Mesenchymal stem cell (in vitro differentiated cells and primary cell): ENCODE results near the gene MVB12A.

Experiments
- DNase-seq: peaks from one replicate; pipeline ENCODE4 v3.0.0-alpha.2; 2013
- H2AFZ ChIP-seq: one replicate; pipeline ENCODE4 v1.6.1; 2013; ENCODE audit warnings: low read depth, mild to moderate bottlenecking, control low read depth, inconsistent platforms, low read length, moderate library complexity
- H2AK5ac ChIP-seq: 2 replicates; pipeline ENCODE4 v1.6.1; 2013; ENCODE audit warnings: low read length, moderate library complexity, mild to moderate bottlenecking, inconsistent platforms; ENCODE audit not compliant: severe bottlenecking
- H2BK120ac ChIP-seq: one replicate; pipeline ENCODE4 v1.6.1; 2013; ENCODE audit warnings: low read depth, mild to moderate bottlenecking, inconsistent platforms, low read length, moderate library complexity
- H2BK12ac ChIP-seq, 2 experiments: one replicate each; pipeline ENCODE4 v1.6.1; 2013; ENCODE audit warnings: inconsistent platforms in 2 of 2, low read length in 2 of 2, mild to moderate bottlenecking in 2 of 2, moderate library complexity in 2 of 2, control low read depth in 1 of 2
- H2BK15ac ChIP-seq: one replicate; pipeline ENCODE4 v1.6.1; 2013; ENCODE audit warnings: mild to moderate bottlenecking, low read depth, inconsistent platforms; ENCODE audit not compliant: poor library complexity, severe bottlenecking
- H2BK5ac ChIP-seq: 2 replicates; pipeline ENCODE4 v1.6.1; 2013; ENCODE audit warnings: low read depth, mild to moderate bottlenecking, low read length, control low read depth, inconsistent platforms; ENCODE audit not compliant: poor library complexity, severe bottlenecking
- H3K14ac ChIP-seq, 2 experiments: one replicate each; pipeline ENCODE4 v1.6.1; 2013; ENCODE audit warnings: inconsistent platforms in 2 of 2, low read length in 2 of 2, control low read depth in 1 of 2, mild to moderate bottlenecking in 1 of 2, moderate library complexity in 1 of 2
- H3K18ac ChIP-seq, 2 experiments: one replicate each; pipeline ENCODE4 v1.6.1; 2013; ENCODE audit warnings: inconsistent platforms in 2 of 2, low read length in 2 of 2, control low read depth in 1 of 2, low read depth in 1 of 2, mild to moderate bottlenecking in 1 of 2
- H3K23ac ChIP-seq, 2 experiments: one replicate each; pipeline ENCODE4 v1.6.1; 2013; ENCODE audit warnings: inconsistent platforms in 2 of 2, low read length in 2 of 2, mild to moderate bottlenecking in 2 of 2, moderate library complexity in 2 of 2, control low read depth in 1 of 2
- H3K27ac ChIP-seq: 2 replicates; pipeline ENCODE4 v1.5.1; 2013; ENCODE audit warnings: mild to moderate bottlenecking, moderate library complexity, low read length, control low read depth, inconsistent platforms; ENCODE audit not compliant: poor library complexity, severe bottlenecking
- H3K27me3 ChIP-seq, 2 experiments: 2 replicates each; pipeline versions ENCODE4 v1.6.1 to v1.7.0; 2013; ENCODE audit warnings: low read length in 2 of 2, mild to moderate bottlenecking in 2 of 2, moderate library complexity in 2 of 2, control low read depth in 1 of 2, inconsistent platforms in 1 of 2; ENCODE audit not compliant: control insufficient read depth in 1 of 2, insufficient read depth in 1 of 2
- H3K36me3 ChIP-seq, 2 experiments: 2 replicates each; pipeline versions ENCODE4 v1.6.1 to v1.7.0; 2013; ENCODE audit warnings: low read length in 2 of 2, control low read depth in 1 of 2, inconsistent platforms in 1 of 2, low read depth in 1 of 2, mild to moderate bottlenecking in 1 of 2; ENCODE audit not compliant: insufficient read depth in 2 of 2, control insufficient read depth in 1 of 2
- H3K4ac ChIP-seq, 2 experiments: one replicate each; pipeline ENCODE4 v1.6.1; 2013; ENCODE audit warnings: inconsistent platforms in 2 of 2, low read length in 2 of 2, mild to moderate bottlenecking in 2 of 2, moderate library complexity in 2 of 2, control low read depth in 1 of 2, low read depth in 1 of 2
- H3K4me1 ChIP-seq: 2 replicates; pipeline ENCODE4 v1.6.1; 2013; ENCODE audit warnings: low read depth, low read length, control low read depth; ENCODE audit not compliant: control insufficient read depth, insufficient read depth
- H3K4me2 ChIP-seq: 2 replicates; pipeline ENCODE4 v1.6.1; 2013; ENCODE audit warnings: low read length, mild to moderate bottlenecking, inconsistent platforms; ENCODE audit not compliant: poor library complexity, severe bottlenecking
- H3K4me3 ChIP-seq, 2 experiments: 2 replicates each; pipeline versions ENCODE4 v1.5.1 to v1.7.0; 2013; ENCODE audit warnings: low read length in 2 of 2, mild to moderate bottlenecking in 2 of 2, control low read depth in 1 of 2, low read depth in 1 of 2; ENCODE audit not compliant: insufficient read depth in 1 of 2
- H3K79me1 ChIP-seq: replicated peaks from 2 replicates; pipeline ENCODE4 v1.6.1; 2013; ENCODE audit warnings: mild to moderate bottlenecking, control low read depth, low read length, inconsistent platforms; ENCODE audit not compliant: poor library complexity, severe bottlenecking
- H3K9ac ChIP-seq: 2 replicates; pipeline ENCODE4 v1.7.0; 2013; ENCODE audit warnings: mild to moderate bottlenecking, low read length, moderate library complexity
- H3K9me3 ChIP-seq: 2 replicates; pipeline ENCODE4 v1.7.0; 2013; ENCODE audit warnings: mild to moderate bottlenecking, low read length; ENCODE audit not compliant: control insufficient read depth
- H4K8ac ChIP-seq: one replicate; pipeline ENCODE4 v1.6.1; 2013; ENCODE audit warnings: inconsistent platforms, mild to moderate bottlenecking, low read length, moderate library complexity
- H4K91ac ChIP-seq: one replicate; pipeline ENCODE4 v1.6.1; 2013; ENCODE audit warnings: mild to moderate bottlenecking, low read length, inconsistent platforms
- WGBS: methylation state at CpG from one replicate; pipeline ENCODE4 v1.1.7; 2013; ENCODE audit warnings: mixed read lengths; 5-methylcytosine and 5-hydroxymethylcytosine counted together

Gene MVB12A

DNA sequence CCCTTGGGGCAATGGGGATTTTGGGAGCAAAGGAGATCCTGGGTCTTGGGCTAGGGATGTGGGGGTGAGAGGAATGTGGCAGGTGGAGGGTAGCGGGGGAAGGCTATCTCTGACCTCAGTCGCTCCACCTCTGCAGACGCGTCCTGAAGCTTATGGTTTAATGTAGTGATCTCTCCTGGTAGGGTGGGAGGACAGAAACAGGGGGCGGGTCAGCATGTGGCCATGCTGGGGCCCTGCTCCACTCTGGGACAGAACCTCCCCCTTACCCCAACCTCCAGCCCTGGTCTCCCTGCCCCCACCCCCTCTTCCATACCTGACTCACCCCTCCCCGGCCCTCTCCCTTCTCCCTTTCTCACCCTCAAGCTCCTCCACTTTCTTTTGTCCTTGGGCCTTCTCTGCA lies 15.8 kb upstream of the MVB12A start:
- no peak overlapping the region for H3K23ac ChIP-seq
- no peak overlapping the region for H3K4me2 ChIP-seq
- H3K79me1 ChIP-seq, result no peaks in the 10 kb centered on the region
- H2BK15ac ChIP-seq, result peak overlapping the region; percentile 46
- H2AFZ ChIP-seq, result no peak overlapping the region
- peak overlapping the region in 1 of 2 experiments; percentile 59 for H3K4me3 ChIP-seq
- DNase-seq, result no peak
- no peak overlapping the region for H2AK5ac ChIP-seq
- H2BK5ac ChIP-seq, result no peak overlapping the region
- H4K91ac ChIP-seq, result peak overlapping the region; percentile 61
- 71% methylated on average over 3 of the region's 6 CpGs for WGBS
- H3K18ac ChIP-seq, result peak overlapping the region; percentile 71 to 75
- H3K14ac ChIP-seq, result no peak overlapping the region
- peak overlapping the region in 1 of 2 experiments; percentile 71 for H2BK12ac ChIP-seq
- peak overlapping the region in 1 of 2 experiments; percentile 45 for H3K4ac ChIP-seq
- H3K36me3 ChIP-seq, result no peaks in the 10 kb centered on the region
- H3K27me3 ChIP-seq, result peaks cover 6 to 15% of the 10 kb centered on the region in 2 experiments
- H3K4me1 ChIP-seq, result peaks cover 15% of the 10 kb centered on the region
- H3K9me3 ChIP-seq, result no peaks in the 10 kb centered on the region
- H2BK120ac ChIP-seq, result peak overlapping the region; percentile 81
- H3K9ac ChIP-seq, result no peak overlapping the region
- H4K8ac ChIP-seq, result peak overlapping the region; percentile 27
- no peak overlapping the region for H3K27ac ChIP-seq

DNA sequence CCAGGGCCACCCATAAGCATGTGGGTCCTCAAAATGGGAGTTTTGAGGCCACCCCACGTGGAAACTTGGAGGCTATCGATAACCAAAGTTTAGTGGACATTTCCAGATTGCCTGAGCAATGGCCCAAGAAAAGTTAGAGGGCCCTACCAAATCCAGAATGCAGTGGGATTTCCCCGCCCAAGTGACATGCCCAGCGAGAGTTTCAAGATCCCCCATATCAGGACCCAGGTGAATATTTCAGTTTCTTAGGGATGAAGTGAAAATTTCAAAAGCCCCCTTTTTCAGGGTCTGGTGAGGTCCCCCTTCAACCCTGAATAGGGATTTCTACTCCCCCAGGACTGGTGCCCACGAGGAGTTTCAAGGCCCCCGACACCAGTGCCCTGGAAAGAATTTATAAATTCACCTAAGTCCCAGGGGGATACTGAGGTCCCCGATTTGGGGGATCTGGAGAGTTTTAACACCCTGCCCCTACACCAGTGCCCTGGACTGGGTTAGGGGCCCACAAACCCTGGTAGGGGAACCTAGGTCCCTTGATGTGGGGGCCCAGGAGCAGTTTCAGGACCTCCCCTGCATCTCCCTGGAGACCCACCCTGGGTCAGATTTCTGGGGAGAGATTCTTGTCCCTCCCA lies 15.1 kb upstream of the MVB12A start:
- H3K4ac ChIP-seq, result peak overlapping the region; percentile 65 to 85
- H3K4me1 ChIP-seq, result peaks cover 15% of the 10 kb centered on the region
- peak overlapping the region; percentile 92 to 99 for H2BK12ac ChIP-seq
- peak overlapping the region; percentile 46 for H2BK15ac ChIP-seq
- H3K4me2 ChIP-seq, result no peak overlapping the region
- WGBS, result 94% methylated on average over 7 of the region's 7 CpGs
- H3K23ac ChIP-seq, result no peak overlapping the region
- H3K4me3 ChIP-seq, result peak overlapping the region in 1 of 2 experiments; percentile 59
- H2BK5ac ChIP-seq, result no peak overlapping the region
- peaks cover 6 to 15% of the 10 kb centered on the region in 2 experiments for H3K27me3 ChIP-seq
- no peaks in the 10 kb centered on the region for H3K79me1 ChIP-seq
- H3K14ac ChIP-seq, result peak overlapping the region in 1 of 2 experiments; percentile 95
- H4K8ac ChIP-seq, result peak overlapping the region; percentile 66
- peak overlapping the region; percentile 24 for H3K9ac ChIP-seq
- no peaks in the 10 kb centered on the region for H3K36me3 ChIP-seq
- H2AK5ac ChIP-seq, result no peak overlapping the region
- H2AFZ ChIP-seq, result no peak overlapping the region
- no peaks in the 10 kb centered on the region for H3K9me3 ChIP-seq
- H4K91ac ChIP-seq, result peak overlapping the region; percentile 81
- H2BK120ac ChIP-seq, result peak overlapping the region; percentile 77
- peak overlapping the region; percentile 94 to 96 for H3K18ac ChIP-seq
- no peak for DNase-seq
- no peak overlapping the region for H3K27ac ChIP-seq

DNA sequence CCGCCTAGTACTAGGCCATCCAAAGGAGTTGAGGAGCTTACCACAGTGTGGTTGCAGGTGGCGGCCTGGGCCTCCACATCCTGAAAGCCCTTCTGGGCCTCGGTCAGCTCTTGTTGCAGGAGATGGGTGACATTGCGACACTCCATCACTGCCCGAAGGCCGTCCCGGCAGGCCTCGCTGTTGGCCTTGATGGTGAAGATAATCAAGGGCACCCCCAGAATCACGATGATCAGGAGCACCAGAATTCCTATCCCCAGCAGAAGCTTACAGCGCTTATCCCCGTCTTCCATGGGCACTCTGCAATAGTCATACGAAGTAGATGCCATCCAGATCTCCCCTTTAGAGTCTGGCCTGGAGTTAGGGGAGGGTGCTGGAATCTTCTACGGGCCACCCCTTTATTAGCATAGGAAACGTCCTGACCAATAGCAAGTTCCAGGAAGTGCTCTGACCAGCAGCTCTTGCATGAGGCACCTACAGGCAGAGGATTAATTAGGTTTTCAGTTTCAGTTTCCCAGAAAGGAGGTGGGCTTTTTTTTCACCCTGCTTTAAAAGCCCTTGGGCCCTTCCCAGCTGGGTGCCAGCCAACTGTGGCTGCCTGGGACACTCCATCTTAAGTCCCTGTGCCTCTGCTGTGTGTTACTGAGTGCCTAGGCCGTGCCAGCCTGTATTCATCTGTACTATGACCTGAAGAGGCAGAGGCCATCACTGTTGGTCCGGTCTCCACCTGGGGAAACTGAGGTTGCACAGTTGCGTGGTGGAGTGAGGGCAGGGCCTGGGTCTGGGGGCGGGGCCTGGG lies 14.4 kb upstream of the MVB12A start, which contains the start of gene BST2:
TSS of gene BST2 (minus strand) at position 381 of the 796 bp plus-strand sequence. CDS start at position 326, 55 bp downstream.
- H4K8ac ChIP-seq, result peak within 1 kb of the TSS; percentile 66
- H2BK12ac ChIP-seq, result peak within 1 kb of the TSS; percentile 92 to 99
- H3K23ac ChIP-seq, result no peak within 1 kb of the TSS
- H3K36me3 ChIP-seq, result no peaks in the 10 kb centered on the region
- peak within 1 kb of the TSS; percentile 2 for H2AK5ac ChIP-seq
- peak within 1 kb of the TSS; percentile 77 for H2BK120ac ChIP-seq
- H3K27ac ChIP-seq, result peak within 1 kb of the TSS; percentile 7
- peak within 1 kb of the TSS; percentile 24 for H3K9ac ChIP-seq
- peak; percentile 90 for DNase-seq
- H3K18ac ChIP-seq, result peak within 1 kb of the TSS; percentile 94 to 96
- peaks cover 6 to 15% of the 10 kb centered on the region in 2 experiments for H3K27me3 ChIP-seq
- peaks cover 15% of the 10 kb centered on the region for H3K4me1 ChIP-seq
- WGBS, result 82% methylated on average over 18 of the region's 18 CpGs
- H4K91ac ChIP-seq, result peak within 1 kb of the TSS; percentile 88
- no peaks in the 10 kb centered on the region for H3K9me3 ChIP-seq
- H3K4me3 ChIP-seq, result peak within 1 kb of the TSS in 1 of 2 experiments; percentile 59
- H3K79me1 ChIP-seq, result no peaks in the 10 kb centered on the region
- peak within 1 kb of the TSS; percentile 46 for H2BK15ac ChIP-seq
- H3K14ac ChIP-seq, result peak within 1 kb of the TSS in 1 of 2 experiments; percentile 95
- no peak within 1 kb of the TSS for H2BK5ac ChIP-seq
- H3K4me2 ChIP-seq, result no peak within 1 kb of the TSS
- H2AFZ ChIP-seq, result peak within 1 kb of the TSS; percentile 8
- peak within 1 kb of the TSS; percentile 85 for H3K4ac ChIP-seq
